GM18951 (cell line): Measurements from ENCODE around the gene TMEM238L.

ENCODE experiments used
- POLR2A ChIP-seq: IDR thresholded peaks from 4 replicates; pipeline ENCODE4 v1.6.1; 2011; ENCODE audit warnings: mild to moderate bottlenecking; ENCODE audit not compliant: insufficient read length, insufficient read depth; ENCODE audit errors: extremely low read depth
- in situ Hi-C: fragments of 300-500 bp; cut with MboI; formaldehyde crosslinking; loops from one replicate; pipeline ENCODE4 v1.12.0; 2022; ENCODE audit warnings: low sequenced_read_pairs, mixed read lengths, inconsistent platforms; ENCODE audit not compliant: unreplicated experiment

The TMEM238L gene

GRCh38 chr17:10776381-10776780, 27.5 kb downstream of the TMEM238L start:
- in situ Hi-C loops: no loop called here
- no peak for TF ChIP-seq POLR2A

- TF ChIP-seq POLR2A: no peak
- in situ Hi-C loops: no loop called here
Measured at GRCh38 chr17:10775740-10776356, 28.1 kb downstream of the TMEM238L start.

- in situ Hi-C loops: no loop called here
- no peak for TF ChIP-seq POLR2A
Measured at GRCh38 chr17:10775058-10775457, 28.8 kb downstream of the TMEM238L start.

- no peak for TF ChIP-seq POLR2A
- in situ Hi-C loops: no loop called here
Measured at GRCh38 chr17:10773391-10773790, 30.5 kb downstream of the TMEM238L start.

- in situ Hi-C loops: no loop called here
- TF ChIP-seq POLR2A: no peak
Measured at GRCh38 chr17:10772425-10773380, 31.2 kb downstream of the TMEM238L start.

GRCh38 chr17:10771148-10771547, 32.8 kb downstream of the TMEM238L start:
- in situ Hi-C loops: no loop called here
- no peak for TF ChIP-seq POLR2A

GRCh38 chr17:10769840-10770239, 34.1 kb downstream of the TMEM238L start:
- in situ Hi-C loops: no loop called here
- TF ChIP-seq POLR2A: no peak

- TF ChIP-seq POLR2A: no peak
- in situ Hi-C loops: no loop called here
Measured at GRCh38 chr17:10768750-10769251, 35.1 kb downstream of the TMEM238L start.

- no peak for TF ChIP-seq POLR2A
- in situ Hi-C loops: no loop called here
Measured at GRCh38 chr17:10767232-10767631, 36.7 kb downstream of the TMEM238L start.

- in situ Hi-C loops: no loop called here
- no peak for TF ChIP-seq POLR2A
Measured at GRCh38 chr17:10762037-10762436, 41.9 kb downstream of the TMEM238L start.

GRCh38 chr17:10761281-10761680, 42.6 kb downstream of the TMEM238L start:
- TF ChIP-seq POLR2A: no peak
- in situ Hi-C loops: no loop called here

GRCh38 chr17:10758062-10758461, 45.8 kb downstream of the TMEM238L start:
- no peak for TF ChIP-seq POLR2A
- in situ Hi-C loops: no loop called here

- in situ Hi-C loops: no loop called here
- TF ChIP-seq POLR2A: no peak
Measured at GRCh38 chr17:10757647-10758046, 46.3 kb downstream of the TMEM238L start.

- in situ Hi-C loops: no loop called here
- TF ChIP-seq POLR2A: no peak
Measured at GRCh38 chr17:10757067-10757466, 46.8 kb downstream of the TMEM238L start.
